Measurements from ENCODE around the gene CAMK2D.

Gene CAMK2D

GRCh38 chr4:113730467-113731216 lies 30.9 kb downstream of the CAMK2D start:
- Histone ChIP-seq H4K20me1 (ENCODE audit: insufficient read depth, low read length) (no peaks in the 10 kb centered on the region), H3K4me1 (ENCODE audit: low read length) (no peaks in the 10 kb centered on the region), H3K79me2 (ENCODE audit: low read length) (no peaks in the 10 kb centered on the region), H3K4me3 (ENCODE audit: low read length) (no peak overlapping the region), H2AFZ (ENCODE audit: low read length) (no peak overlapping the region), H3K4me2 (ENCODE audit: low read depth, low read length) (no peak overlapping the region), H3K27ac (ENCODE audit: low read length) (no peak overlapping the region), H3K9ac (ENCODE audit: low read length) (no peak overlapping the region), H3F3A (ENCODE audit: insufficient read depth, low read length) (no peaks in the 10 kb centered on the region), H3K9me3 (replicated peaks; ENCODE audit: insufficient read depth, low read length) (no peaks in the 10 kb centered on the region), H3K27me3 (replicated peaks; ENCODE audit: insufficient read depth, low read length) (no peaks in the 10 kb centered on the region), H3K36me3 (replicated peaks; ENCODE audit: insufficient read depth, low read length) (no peaks in the 10 kb centered on the region), H3K9me2 (replicated peaks; ENCODE audit: insufficient read depth, low read length) (no peaks in the 10 kb centered on the region)
- TF ChIP-seq EZH2phosphoT487 (IDR thresholded peaks at IDR 0.05; ENCODE audit: low read length) (no peak), CTCF (IDR thresholded peaks at IDR 0.05; ENCODE audit: low read length) (no peak), EZH2 (optimal IDR thresholded peaks at IDR 0.05; ENCODE audit: low read depth, low read length) (no peak)
- DNase-seq: no peak

GRCh38 chr4:113727802-113728201 lies 33.7 kb downstream of the CAMK2D start:
- TF ChIP-seq EZH2 (optimal IDR thresholded peaks at IDR 0.05; ENCODE audit: low read depth, low read length) (no peak), EZH2phosphoT487 (IDR thresholded peaks at IDR 0.05; ENCODE audit: low read length) (no peak), CTCF (IDR thresholded peaks at IDR 0.05; ENCODE audit: low read length) (no peak)
- DNase-seq: no peak
- Histone ChIP-seq H3K36me3 (replicated peaks; ENCODE audit: insufficient read depth, low read length) (no peaks in the 10 kb centered on the region), H3K9me2 (replicated peaks; ENCODE audit: insufficient read depth, low read length) (no peaks in the 10 kb centered on the region), H3K4me1 (ENCODE audit: low read length) (no peaks in the 10 kb centered on the region), H3K4me2 (ENCODE audit: low read depth, low read length) (no peak overlapping the region), H4K20me1 (ENCODE audit: insufficient read depth, low read length) (no peaks in the 10 kb centered on the region), H2AFZ (ENCODE audit: low read length) (no peak overlapping the region), H3K27ac (ENCODE audit: low read length) (no peak overlapping the region), H3K9me3 (replicated peaks; ENCODE audit: insufficient read depth, low read length) (no peaks in the 10 kb centered on the region), H3K4me3 (ENCODE audit: low read length) (no peak overlapping the region), H3K27me3 (replicated peaks; ENCODE audit: insufficient read depth, low read length) (no peaks in the 10 kb centered on the region), H3K9ac (ENCODE audit: low read length) (no peak overlapping the region), H3K79me2 (ENCODE audit: low read length) (no peaks in the 10 kb centered on the region), H3F3A (ENCODE audit: insufficient read depth, low read length) (no peaks in the 10 kb centered on the region)

GRCh38 chr4:113725963-113726362 lies 35.6 kb downstream of the CAMK2D start:
- H3F3A ChIP-seq (ENCODE audit: insufficient read depth, low read length): no peaks in the 10 kb centered on the region
- H3K4me3 ChIP-seq (ENCODE audit: low read length): no peak overlapping the region
- no peak overlapping the region for H2AFZ ChIP-seq (ENCODE audit: low read length)
- H3K9me2 ChIP-seq (replicated peaks; ENCODE audit: insufficient read depth, low read length): no peaks in the 10 kb centered on the region
- no peak overlapping the region for H3K4me2 ChIP-seq (ENCODE audit: low read depth, low read length)
- H3K27me3 ChIP-seq (replicated peaks; ENCODE audit: insufficient read depth, low read length): no peaks in the 10 kb centered on the region
- no peaks in the 10 kb centered on the region for H4K20me1 ChIP-seq (ENCODE audit: insufficient read depth, low read length)
- H3K36me3 ChIP-seq (replicated peaks; ENCODE audit: insufficient read depth, low read length): no peaks in the 10 kb centered on the region
- no peaks in the 10 kb centered on the region for H3K9me3 ChIP-seq (replicated peaks; ENCODE audit: insufficient read depth, low read length)
- no peak for DNase-seq
- no peaks in the 10 kb centered on the region for H3K4me1 ChIP-seq (ENCODE audit: low read length)
- TF ChIP-seq EZH2phosphoT487 (IDR thresholded peaks at IDR 0.05; ENCODE audit: low read length) (no peak), CTCF (IDR thresholded peaks at IDR 0.05; ENCODE audit: low read length) (no peak), EZH2 (optimal IDR thresholded peaks at IDR 0.05; ENCODE audit: low read depth, low read length) (no peak)
- H3K27ac ChIP-seq (ENCODE audit: low read length): no peak overlapping the region
- H3K79me2 ChIP-seq (ENCODE audit: low read length): no peaks in the 10 kb centered on the region
- H3K9ac ChIP-seq (ENCODE audit: low read length): no peak overlapping the region
